GM23248 (cell line): ENCODE data around the gene AKAP13. TPM values are rescaled to one million over a fixed set of nuclear protein-coding genes. Genes with fewer than 3 reads are reported as not detected.

Experiments used
- DNase-seq: peaks from one replicate; pipeline ENCODE4 v3.0.0-alpha.2; 2015
- H2AFZ ChIP-seq: fragments of 200-600 bp; sonication (generic); 2 replicates; pipeline ENCODE4 v1.6.1; 2016; ENCODE audit warnings: antibody characterized with exemption
- H3F3A ChIP-seq: fragments of 200-600 bp; sonication (generic); 2 replicates; pipeline ENCODE4 v1.6.1; 2016; ENCODE audit warnings: mild to moderate bottlenecking, antibody characterized with exemption, mixed run types; ENCODE audit not compliant: insufficient read depth
- H3K27ac ChIP-seq: fragments of 200-600 bp; sonication (generic); 2 replicates; pipeline ENCODE4 v1.5.1; 2016; ENCODE audit warnings: mild to moderate bottlenecking
- H3K27me3 ChIP-seq: fragments of 200-600 bp; sonication (generic); replicated peaks from 2 replicates; pipeline ENCODE4 v1.6.1; 2016; ENCODE audit warnings: mild to moderate bottlenecking; ENCODE audit not compliant: insufficient read depth
- H3K36me3 ChIP-seq: fragments of 200-600 bp; sonication (generic); 2 replicates; pipeline ENCODE4 v1.6.1; 2016; ENCODE audit warnings: low read depth, mild to moderate bottlenecking
- H3K4me1 ChIP-seq: fragments of 200-600 bp; sonication (generic); 2 replicates; pipeline ENCODE4 v1.6.1; 2016; ENCODE audit warnings: mild to moderate bottlenecking; ENCODE audit not compliant: insufficient read depth
- H3K4me2 ChIP-seq: fragments of 200-600 bp; sonication (generic); one replicate; pipeline ENCODE4 v1.6.1; 2016; ENCODE audit warnings: mild to moderate bottlenecking; ENCODE audit not compliant: unreplicated experiment
- H3K4me3 ChIP-seq: fragments of 200-600 bp; sonication (generic); 2 replicates; pipeline ENCODE4 v1.5.1; 2016; ENCODE audit warnings: mild to moderate bottlenecking
- H3K79me2 ChIP-seq: fragments of 200-600 bp; sonication (generic); 2 replicates; pipeline ENCODE4 v1.6.1; 2016; ENCODE audit warnings: mild to moderate bottlenecking; ENCODE audit not compliant: insufficient read depth
- H3K9ac ChIP-seq: fragments of 200-600 bp; sonication (generic); 2 replicates; pipeline ENCODE4 v1.6.1; 2016; ENCODE audit warnings: mild to moderate bottlenecking
- H3K9me2 ChIP-seq: fragments of 200-600 bp; sonication (generic); 2 replicates; pipeline ENCODE4 v1.6.1; 2016; ENCODE audit warnings: mixed run types, mild to moderate bottlenecking, moderate library complexity; ENCODE audit not compliant: insufficient read depth
- H3K9me3 ChIP-seq: fragments of 200-600 bp; sonication (generic); one replicate; pipeline ENCODE4 v1.6.1; 2017; ENCODE audit warnings: low read depth
- H4K20me1 ChIP-seq: fragments of 200-600 bp; sonication (generic); 2 replicates; pipeline ENCODE4 v1.6.0; 2016; ENCODE audit not compliant: insufficient read depth
- EZH2 ChIP-seq: fragments of 200-600 bp; sonication (generic); IDR thresholded peaks from 2 replicates; pipeline ENCODE4 v1.6.1; 2018; ENCODE audit warnings: antibody characterized with exemption, mild to moderate bottlenecking; ENCODE audit not compliant: insufficient read depth, poor library complexity, severe bottlenecking
- EZH2phosphoT487 ChIP-seq: fragments of 200-600 bp; sonication (generic); IDR thresholded peaks from 2 replicates; pipeline ENCODE4 v1.6.1; 2018; ENCODE audit warnings: antibody characterized with exemption, moderate library complexity, mild to moderate bottlenecking, low read depth; ENCODE audit not compliant: insufficient read depth
- WGBS, 2 experiments: methylation state at CpG; one replicate each; pipeline ENCODE4 v1.1.6; 2015 to 2017; ENCODE audit warnings: low lambda C conversion rate in 2 of 2, low coverage in 1 of 2; ENCODE audit errors: missing lambda C conversion rate in 2 of 2; 5-methylcytosine and 5-hydroxymethylcytosine counted together
- in situ Hi-C: fragments of 300-500 bp; cut with MboI; formaldehyde crosslinking; loops from 2 replicates; pipeline ENCODE4 v1.15.0; 2020
- polyA plus RNA-seq: library from polyadenylated mRNA; unstranded; fragments of >200 nt; fragmentation: Nextera tagmentation; extraction: Ambion mirVana; gene quantifications from 2 replicates; pipeline ENCODE4 v1.2.1, GENCODE V29; 2016
- total RNA-seq: library from RNA; depleted of rRNA; stranded (reverse); fragments of >200 nt; shearing (Covaris generic); gene quantifications from 2 replicates; pipeline ENCODE4 v1.2.3, GENCODE V29; 2014

AKAP13 gene
- total and polyA plus RNA-seq, 2 experiments from 2014 or later: 26.5 to 27.7 TPM

DNA sequence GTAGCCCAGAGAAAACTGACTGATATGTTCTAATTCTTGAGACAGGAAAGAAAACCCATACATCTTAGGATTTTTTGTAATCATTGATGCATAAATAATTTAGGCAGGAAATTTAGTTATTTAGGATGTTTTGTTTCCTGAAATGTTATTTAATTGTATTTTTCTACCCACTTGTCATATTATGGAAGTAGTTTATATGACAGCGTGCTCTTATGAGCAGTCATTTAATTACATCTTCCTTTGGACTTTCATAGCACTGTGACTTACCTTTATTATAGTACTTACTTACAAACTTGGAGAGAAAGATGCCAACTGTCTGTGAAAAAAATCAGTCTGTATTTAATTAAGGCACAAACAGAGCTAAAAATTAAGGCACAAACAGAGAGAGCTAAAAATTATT lies 65.0 kb downstream of the AKAP13 start:
- H3K27ac ChIP-seq: no peak overlapping the region
- no peak overlapping the region for H2AFZ ChIP-seq
- no peak overlapping the region for H3K4me2 ChIP-seq
- 100% methylated on average over 1 of the region's 1 CpG for WGBS, 2 experiments
- H3F3A ChIP-seq: no peaks in the 10 kb centered on the region
- no peak for DNase-seq
- TF ChIP-seq EZH2phosphoT487 (no peak), EZH2 (no peak)
- in situ Hi-C loops: no loop called here
- peaks cover 97% of the 10 kb centered on the region for H3K79me2 ChIP-seq
- no peak overlapping the region for H3K4me3 ChIP-seq
- no peak overlapping the region for H3K9ac ChIP-seq
- no peaks in the 10 kb centered on the region for H3K4me1 ChIP-seq
- H3K27me3 ChIP-seq: no peaks in the 10 kb centered on the region
- H4K20me1 ChIP-seq: 0 out of 2 replicates have a peak, but pooled peaks cover 11% of the 10 kb centered on the region
- no peaks in the 10 kb centered on the region for H3K36me3 ChIP-seq
- no peaks in the 10 kb centered on the region for H3K9me2 ChIP-seq
- H3K9me3 ChIP-seq: peaks cover 2% of the 10 kb centered on the region

DNA sequence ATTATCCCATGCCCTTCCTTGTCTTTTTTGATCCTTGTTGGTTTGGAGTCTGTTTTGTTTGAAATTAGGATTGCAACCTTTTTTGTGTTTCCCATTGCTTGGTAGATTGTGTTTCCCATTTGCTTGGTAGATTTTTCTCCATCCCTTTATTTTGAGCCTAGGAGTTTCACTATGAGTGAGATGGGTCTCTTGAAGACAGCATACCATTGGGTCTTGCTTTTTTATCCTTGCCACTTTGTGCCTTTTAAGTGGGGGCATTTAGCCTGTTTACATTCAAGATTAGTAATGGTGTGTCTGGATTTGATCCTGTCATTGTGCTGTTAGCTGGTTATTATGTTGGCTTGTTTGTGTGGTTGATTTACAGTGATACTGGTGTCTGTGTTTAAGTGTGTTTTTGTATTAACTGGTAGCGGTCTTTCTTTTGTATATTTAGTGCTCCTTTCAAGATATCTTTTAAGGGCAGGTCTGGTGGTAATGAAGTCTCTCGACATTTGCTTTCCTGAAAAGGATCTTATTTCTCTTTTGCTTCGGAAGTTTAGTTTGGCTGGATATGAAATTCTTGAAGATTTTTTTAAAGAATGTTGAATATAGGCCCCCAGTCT lies 70.8 kb downstream of the AKAP13 start:
- TF ChIP-seq EZH2 (no peak), EZH2phosphoT487 (no peak)
- Histone ChIP-seq H3K27ac (no peak overlapping the region), H3K4me2 (no peak overlapping the region), H3K4me1 (no peaks in the 10 kb centered on the region), H3K36me3 (no peaks in the 10 kb centered on the region), H3K27me3 (no peaks in the 10 kb centered on the region), H3K4me3 (no peak overlapping the region), H3F3A (no peaks in the 10 kb centered on the region), H3K9me2 (no peaks in the 10 kb centered on the region), H3K9ac (no peak overlapping the region), H3K79me2 (peaks cover 100% of the 10 kb centered on the region), H3K9me3 (peaks cover 4% of the 10 kb centered on the region), H2AFZ (no peak overlapping the region), H4K20me1 (peaks cover 3% of the 10 kb centered on the region; the same call in 1 of the 2 replicates)
- WGBS, 2 experiments: 94 to 96% methylated on average over 3 of the region's 3 CpGs
- DNase-seq: no peak
- in situ Hi-C loops: no loop called here

DNA sequence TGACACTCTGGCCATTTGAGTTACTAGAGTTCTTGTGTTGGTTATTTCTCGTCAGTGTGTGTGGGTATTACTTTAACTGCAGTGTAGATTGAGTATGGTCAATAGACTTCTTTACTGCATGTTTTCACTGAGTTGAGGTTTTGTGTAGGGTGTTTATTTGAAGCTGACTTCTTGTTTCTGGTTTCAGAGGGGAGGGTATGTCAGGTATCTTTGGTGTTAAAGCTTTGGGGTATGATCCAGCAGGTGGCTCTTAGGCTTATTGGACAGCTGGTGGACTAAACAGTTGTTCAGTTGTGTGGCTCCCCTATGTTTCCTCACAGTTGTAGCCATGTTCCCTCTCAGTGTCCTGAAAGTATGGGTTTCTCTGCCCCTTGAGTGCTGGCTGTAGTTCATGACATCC lies 72.0 kb downstream of the AKAP13 start:
- no peak overlapping the region for H3K4me2 ChIP-seq
- H4K20me1 ChIP-seq: peaks cover 1% of the 10 kb centered on the region; the same call in 1 of the 2 replicates
- DNase-seq: no peak
- no peak overlapping the region for H3K4me3 ChIP-seq
- H3K4me1 ChIP-seq: no peaks in the 10 kb centered on the region
- H3K36me3 ChIP-seq: no peaks in the 10 kb centered on the region
- no peak for TF ChIP-seq EZH2
- TF ChIP-seq EZH2phosphoT487: no peak
- no peaks in the 10 kb centered on the region for H3K9me2 ChIP-seq
- WGBS, 2 experiments: 94 to 100% methylated on average over 1 of the region's 1 CpG
- peaks cover 98% of the 10 kb centered on the region for H3K79me2 ChIP-seq
- no peaks in the 10 kb centered on the region for H3F3A ChIP-seq
- no peak overlapping the region for H2AFZ ChIP-seq
- in situ Hi-C loops: no loop called here
- no peaks in the 10 kb centered on the region for H3K27me3 ChIP-seq
- peaks cover 4% of the 10 kb centered on the region for H3K9me3 ChIP-seq
- H3K9ac ChIP-seq: no peak overlapping the region
- H3K27ac ChIP-seq: no peak overlapping the region

DNA sequence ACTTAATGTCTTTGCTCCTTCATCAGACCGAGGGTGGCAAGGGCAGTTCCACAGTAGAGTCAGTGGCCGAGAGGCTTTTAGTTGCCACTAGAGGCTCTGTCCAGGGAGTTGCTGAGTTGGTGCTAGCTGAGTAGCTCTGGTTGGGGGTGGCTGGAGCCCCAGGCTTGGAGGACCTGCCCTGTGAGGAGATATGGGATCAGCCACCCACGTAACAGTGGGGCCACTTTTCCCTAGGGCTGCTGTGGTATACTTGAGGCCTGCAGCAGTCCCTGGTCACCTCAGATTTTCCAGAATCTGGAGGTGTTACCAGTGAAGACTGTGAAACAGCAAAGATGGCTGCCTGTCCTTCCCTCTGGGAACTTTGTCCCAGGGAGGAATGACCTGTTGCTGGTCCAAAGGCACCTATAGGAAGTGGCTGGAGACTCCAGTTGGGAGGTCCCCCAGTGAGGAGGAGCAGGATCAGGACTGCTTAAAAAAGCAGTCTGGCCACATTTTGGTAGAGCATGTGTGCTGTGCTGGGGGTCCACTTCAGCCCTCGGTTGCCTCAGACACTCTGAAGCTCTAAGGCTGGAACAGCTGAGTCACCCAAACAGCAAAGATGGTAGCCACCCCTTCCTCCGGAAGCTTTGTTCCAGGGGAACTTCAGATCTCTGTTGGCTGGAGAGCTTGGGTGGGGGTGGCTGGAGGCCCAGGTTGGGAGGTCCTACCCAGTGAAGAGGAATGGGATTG lies 72.9 kb downstream of the AKAP13 start:
- Histone ChIP-seq H3K9me3 (peaks cover 4% of the 10 kb centered on the region), H3F3A (no peaks in the 10 kb centered on the region), H3K4me3 (no peak overlapping the region), H3K9me2 (no peaks in the 10 kb centered on the region), H3K27me3 (no peaks in the 10 kb centered on the region), H3K27ac (no peak overlapping the region), H3K4me2 (no peak overlapping the region), H3K9ac (no peak overlapping the region), H3K79me2 (peaks cover 98% of the 10 kb centered on the region), H3K4me1 (no peaks in the 10 kb centered on the region), H2AFZ (no peak overlapping the region), H3K36me3 (no peaks in the 10 kb centered on the region), H4K20me1 (no peaks in the 10 kb centered on the region; the same call in 1 of the 2 replicates)
- 72 to 76% methylated on average over 5 of the region's 5 CpGs for WGBS, 2 experiments
- TF ChIP-seq EZH2phosphoT487 (no peak), EZH2 (no peak)
- DNase-seq: peak; percentile 10
- in situ Hi-C loops: no loop called here
